KBM-7 (cell line): ENCODE measurements around the gene SMARCD1.
A peak's percentile ranks its signal among the peaks of the same experiment; 100 is the strongest.

Experiments
- DNase-seq: peaks from one replicate; pipeline ENCODE4 v3.0.0-alpha.2; 2015
- in situ Hi-C: fragments of 300-500 bp; cut with MboI; formaldehyde crosslinking; loops from 2 replicates; pipeline ENCODE4 v1.14.3; 2020; ENCODE audit warnings: low sequenced_read_pairs, low pct_unique_long_range_greater_than_20kb, mixed read lengths

Gene SMARCD1

GRCh38 chr12:50055831-50056638 lies 29.1 kb upstream of the SMARCD1 start:
- peak; percentile 79 for DNase-seq
- in situ Hi-C loops, result no loop called here

- no peak for DNase-seq
- in situ Hi-C loops, result no loop called here
Measured at GRCh38 chr12:50056639-50056976, 28.5 kb upstream of the SMARCD1 start.

GRCh38 chr12:50057000-50057841 lies 27.9 kb upstream of the SMARCD1 start, which contains the start of gene ASIC1:
ASIC1 (plus strand) TSS chr12:50057596; CDS start chr12:50058767, 1,171 bp downstream.
- in situ Hi-C loops, result no loop called here
- DNase-seq, result peak; percentile 79

GRCh38 chr12:50057896-50058670 lies 27.1 kb upstream of the SMARCD1 start:
- no peak for DNase-seq
- in situ Hi-C loops, result no loop called here

- in situ Hi-C loops, result no loop called here
- no peak for DNase-seq
Measured at GRCh38 chr12:50058743-50059312, 26.3 kb upstream of the SMARCD1 start.

- in situ Hi-C loops, result loop anchor here (10.0 kb wide), 1 partner anchor 85 kb away; the partner anchor contains the start of gene AQP6
- DNase-seq, result no peak
Measured at GRCh38 chr12:50059440-50060119, 25.6 kb upstream of the SMARCD1 start.

- DNase-seq, result no peak
- in situ Hi-C loops, result loop anchor here (10.0 kb wide), 1 partner anchor 85 kb away; the partner anchor contains the start of gene AQP6
Measured at GRCh38 chr12:50060120-50060468, 25.0 kb upstream of the SMARCD1 start.

- in situ Hi-C loops, result loop anchor here (10.0 kb wide), 1 partner anchor 86 kb away; the partner anchor contains the start of gene AQP6
- DNase-seq, result no peak
Measured at GRCh38 chr12:50061171-50061570, 24.0 kb upstream of the SMARCD1 start.

GRCh38 chr12:50061946-50062686 lies 23.0 kb upstream of the SMARCD1 start:
- DNase-seq, result no peak
- in situ Hi-C loops, result loop anchor here (10.0 kb wide), 1 partner anchor 87 kb away; the partner anchor contains the start of gene AQP6

GRCh38 chr12:50062728-50063460 lies 22.2 kb upstream of the SMARCD1 start:
- DNase-seq, result no peak
- in situ Hi-C loops, result loop anchor here (10.0 kb wide), 1 partner anchor 88 kb away; the partner anchor contains the start of gene AQP6

- in situ Hi-C loops, result loop anchor here (10.0 kb wide), 1 partner anchor 91 kb away; the partner anchor contains the start of gene AQP6
- no peak for DNase-seq
Measured at GRCh38 chr12:50065726-50066310, 19.3 kb upstream of the SMARCD1 start.

GRCh38 chr12:50066402-50066801 lies 18.7 kb upstream of the SMARCD1 start:
- DNase-seq, result no peak
- in situ Hi-C loops, result loop anchor here (10.0 kb wide), 1 partner anchor 92 kb away; the partner anchor contains the start of gene AQP6

GRCh38 chr12:50069069-50069468 lies 16.1 kb upstream of the SMARCD1 start:
- DNase-seq, result no peak
- in situ Hi-C loops, result loop anchor here (10.0 kb wide), 1 partner anchor 94 kb away; the partner anchor contains the start of gene AQP6

- in situ Hi-C loops, result loop anchor here (10.0 kb wide), 1 partner anchor 95 kb away; the partner anchor contains the start of gene AQP6
- no peak for DNase-seq
Measured at GRCh38 chr12:50069539-50069938, 15.6 kb upstream of the SMARCD1 start.

GRCh38 chr12:50070314-50071060 lies 14.7 kb upstream of the SMARCD1 start:
- DNase-seq, result peak; percentile 88
- in situ Hi-C loops, result no loop called here
